Calu3 (cell line): Measurements from ENCODE around the gene IL5RA. TPM values are rescaled to one million over a fixed set of nuclear protein-coding genes. Genes with fewer than 3 reads are reported as not detected.

Source experiments
- BruUV-seq: library from RNA; stranded (reverse); fragments of 400-500 nt; replicated peaks from 2 replicates; lab custom pipeline; 2021; lab: Mats Ljungman, UMichigan
- CTCF ChIA-PET: fragments of 300-600 bp; sonication (Branson Sonifier 250); formaldehyde crosslinking; loops from one replicate; lab custom pipeline; 2022; ENCODE audit warnings: antibody characterized with exemption; lab: Charles Lee
- DNase-seq: peaks from one replicate; pipeline ENCODE4 v3.0.0; 2022
- H3K27ac Mint-ChIP-seq: one replicate; pipeline ENCODE4 v1.8.0; 2022; ENCODE audit warnings: mixed read lengths; ENCODE audit not compliant: unreplicated experiment
- H3K27me3 Mint-ChIP-seq: one replicate; pipeline ENCODE4 v1.8.0; 2022; ENCODE audit warnings: mixed read lengths; ENCODE audit not compliant: unreplicated experiment
- H3K36me3 Mint-ChIP-seq: one replicate; pipeline ENCODE4 v1.8.0; 2022; ENCODE audit warnings: mild to moderate bottlenecking, moderate library complexity, mixed read lengths; ENCODE audit not compliant: insufficient read depth, unreplicated experiment
- H3K4me1 Mint-ChIP-seq: one replicate; pipeline ENCODE4 v1.8.0; 2022; ENCODE audit warnings: mild to moderate bottlenecking, low read depth, mixed read lengths; ENCODE audit not compliant: unreplicated experiment
- H3K4me3 Mint-ChIP-seq: one replicate; pipeline ENCODE4 v1.8.0; 2022; ENCODE audit warnings: mild to moderate bottlenecking, low read depth, moderate library complexity, mixed read lengths; ENCODE audit not compliant: unreplicated experiment
- H3K9me3 Mint-ChIP-seq: one replicate; pipeline ENCODE4 v1.8.0; 2022; ENCODE audit warnings: low read depth, mixed read lengths; ENCODE audit not compliant: unreplicated experiment
- intact Hi-C: fragments of 100-400 bp; cut with micrococcal nuclease; formaldehyde crosslinking; loops from one replicate; pipeline ENCODE4 v1.10.0; 2022; ENCODE audit not compliant: unreplicated experiment
- total RNA-seq: library from RNA; stranded (reverse); gene quantifications from 2 replicates; pipeline ENCODE4 v1.2.3, GENCODE V29; 2022
- TF ChIP-seq, protein P1 (sequence below): fragments of 200-600 bp; IDR thresholded peaks from one replicate; pipeline ENCODE4 v1.8.0; 2022; ENCODE audit warnings: antibody characterized with exemption; ENCODE audit not compliant: unreplicated experiment

The IL5RA gene
- total RNA-seq, 1 experiment from 2014 or later: not detected

DNA sequence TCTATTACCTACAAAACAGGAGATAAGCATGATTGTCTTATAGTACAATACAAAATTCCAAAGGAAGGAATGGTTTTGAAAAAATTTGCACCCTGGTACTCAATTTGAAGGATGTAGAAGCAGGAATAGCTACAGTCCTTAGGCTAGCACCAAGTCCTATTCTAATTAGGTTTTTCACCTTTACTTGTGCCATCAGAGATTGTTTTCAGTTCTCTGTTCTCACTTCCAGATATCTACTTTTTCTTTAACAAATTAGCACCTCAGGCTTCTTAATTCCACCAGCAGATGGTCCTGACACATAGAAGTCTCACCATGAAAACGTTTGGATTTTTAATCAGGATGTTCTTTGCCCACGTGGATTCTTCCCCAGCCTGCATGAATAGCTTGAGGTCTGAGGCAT, 43.8 kb downstream of the IL5RA start:
- DNase-seq: no peak
- Mint-ChIP-seq H3K4me1 (peaks cover 10% of the 10 kb centered on the region), H3K4me3 (no peak overlapping the region), H3K27ac (no peak overlapping the region), H3K36me3 (no peaks in the 10 kb centered on the region), H3K9me3 (no peaks in the 10 kb centered on the region), H3K27me3 (no peaks in the 10 kb centered on the region)
- BruUV-seq: no TSS peak
- TF ChIP-seq, protein P1, sequence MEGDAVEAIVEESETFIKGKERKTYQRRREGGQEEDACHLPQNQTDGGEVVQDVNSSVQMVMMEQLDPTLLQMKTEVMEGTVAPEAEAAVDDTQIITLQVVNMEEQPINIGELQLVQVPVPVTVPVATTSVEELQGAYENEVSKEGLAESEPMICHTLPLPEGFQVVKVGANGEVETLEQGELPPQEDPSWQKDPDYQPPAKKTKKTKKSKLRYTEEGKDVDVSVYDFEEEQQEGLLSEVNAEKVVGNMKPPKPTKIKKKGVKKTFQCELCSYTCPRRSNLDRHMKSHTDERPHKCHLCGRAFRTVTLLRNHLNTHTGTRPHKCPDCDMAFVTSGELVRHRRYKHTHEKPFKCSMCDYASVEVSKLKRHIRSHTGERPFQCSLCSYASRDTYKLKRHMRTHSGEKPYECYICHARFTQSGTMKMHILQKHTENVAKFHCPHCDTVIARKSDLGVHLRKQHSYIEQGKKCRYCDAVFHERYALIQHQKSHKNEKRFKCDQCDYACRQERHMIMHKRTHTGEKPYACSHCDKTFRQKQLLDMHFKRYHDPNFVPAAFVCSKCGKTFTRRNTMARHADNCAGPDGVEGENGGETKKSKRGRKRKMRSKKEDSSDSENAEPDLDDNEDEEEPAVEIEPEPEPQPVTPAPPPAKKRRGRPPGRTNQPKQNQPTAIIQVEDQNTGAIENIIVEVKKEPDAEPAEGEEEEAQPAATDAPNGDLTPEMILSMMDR: no peak
- intact Hi-C loops: no loop called here
- CTCF ChIA-PET: interaction anchor here (1.1 to 1.3 kb wide), 2 partner anchors 16 to 144 kb away, joined by 3 to 4 read pairs; no protein-coding TSS in a partner anchor

DNA sequence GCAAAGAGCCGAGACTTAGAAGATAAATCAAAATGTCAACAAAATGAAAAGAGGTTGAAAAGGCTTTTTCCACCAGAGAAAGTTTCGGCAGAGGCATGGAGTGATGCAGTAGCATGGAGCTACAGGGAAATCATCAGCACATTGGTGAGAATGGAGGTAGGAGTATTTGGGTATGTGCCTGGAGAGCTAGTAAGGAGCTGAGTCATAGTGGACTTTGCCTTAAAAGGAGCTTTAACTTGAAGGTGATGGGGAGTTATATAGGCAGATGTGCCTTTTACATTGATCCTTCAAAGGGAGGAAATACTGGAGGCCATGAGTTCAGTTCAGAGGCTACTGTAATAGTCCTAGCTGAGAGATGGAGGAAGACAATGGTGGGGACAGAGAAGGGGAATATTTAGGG, 44.3 kb downstream of the IL5RA start:
- peak; percentile 8 for DNase-seq
- peaks cover 10% of the 10 kb centered on the region for H3K4me1 Mint-ChIP-seq
- H3K27me3 Mint-ChIP-seq: no peaks in the 10 kb centered on the region
- TF ChIP-seq, protein P1: no peak
- H3K4me3 Mint-ChIP-seq: no peak overlapping the region
- CTCF ChIA-PET: interaction anchor here (1.1 to 1.3 kb wide), 2 partner anchors 15 to 144 kb away, joined by 3 to 4 read pairs; no protein-coding TSS in a partner anchor
- intact Hi-C loops: no loop called here
- H3K9me3 Mint-ChIP-seq: no peaks in the 10 kb centered on the region
- no peak overlapping the region for H3K27ac Mint-ChIP-seq
- BruUV-seq: no TSS peak
- no peaks in the 10 kb centered on the region for H3K36me3 Mint-ChIP-seq

DNA sequence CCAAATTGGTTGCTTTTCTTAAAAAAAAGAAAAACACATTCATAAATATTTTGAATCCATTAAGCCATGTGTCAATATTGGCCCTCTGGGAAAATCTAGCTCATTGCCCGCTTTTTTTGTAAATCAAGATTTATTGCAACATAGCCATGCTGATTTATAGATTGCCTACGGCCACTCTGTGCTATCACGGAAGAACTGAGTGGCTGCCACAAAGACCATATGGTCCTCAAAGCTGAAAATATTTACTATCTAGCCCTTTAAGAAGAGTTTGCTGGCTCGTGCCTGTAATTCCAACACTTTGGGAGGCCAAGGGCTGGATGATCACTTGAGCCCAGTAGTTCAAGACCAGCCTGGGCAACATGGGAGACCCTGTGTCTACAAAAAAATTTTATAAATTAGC, 45.9 kb downstream of the IL5RA start:
- peaks cover 10% of the 10 kb centered on the region for H3K4me1 Mint-ChIP-seq
- CTCF ChIA-PET: interaction anchor here (0.6 kb wide), 1 partner anchor 800 kb away, joined by 3 read pairs; no protein-coding TSS in a partner anchor
- H3K4me3 Mint-ChIP-seq: no peak overlapping the region
- H3K9me3 Mint-ChIP-seq: no peaks in the 10 kb centered on the region
- no peak overlapping the region for H3K27ac Mint-ChIP-seq
- TF ChIP-seq, protein P1: no peak
- no peak for DNase-seq
- H3K27me3 Mint-ChIP-seq: no peaks in the 10 kb centered on the region
- H3K36me3 Mint-ChIP-seq: no peaks in the 10 kb centered on the region
- BruUV-seq: no TSS peak
- intact Hi-C loops: no loop called here

DNA sequence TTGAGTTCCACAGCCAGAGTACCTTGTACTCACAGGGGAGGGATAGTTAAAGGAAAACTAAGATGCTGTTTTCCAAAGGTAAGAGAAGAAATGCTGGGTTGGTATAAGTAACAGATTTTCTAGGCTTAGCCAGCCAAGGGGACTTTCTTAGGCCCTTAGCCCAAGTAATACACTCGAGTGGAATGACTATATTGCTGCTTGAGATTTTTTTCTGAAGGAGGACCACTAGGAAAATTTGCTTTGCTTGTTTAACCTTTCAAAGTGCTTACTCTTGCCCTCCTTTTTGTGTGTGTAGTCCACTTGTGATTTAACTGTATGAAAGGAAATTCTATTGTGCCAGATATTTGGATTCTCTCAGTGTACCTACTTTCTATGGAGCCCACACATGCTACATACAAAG, 50.5 kb downstream of the IL5RA start:
- Mint-ChIP-seq H3K4me3 (no peak overlapping the region), H3K9me3 (peaks cover 5% of the 10 kb centered on the region), H3K4me1 (peaks cover 2% of the 10 kb centered on the region), H3K27me3 (no peaks in the 10 kb centered on the region), H3K36me3 (no peaks in the 10 kb centered on the region), H3K27ac (no peak overlapping the region)
- BruUV-seq: no TSS peak
- no peak for DNase-seq
- TF ChIP-seq, protein P1: no peak
- CTCF ChIA-PET: no interaction called here
- intact Hi-C loops: no loop called here
